NCI-H146 treated with DMSO at 0.1 percent for 48 hours (cell line): ENCODE results near the gene ARHGAP26.

ENCODE experiments used
- DNase-seq: peaks from one replicate; lab custom pipeline; 2025; ENCODE audit not compliant: unreplicated experiment; lab: John Stamatoyannopoulos, UW

The ARHGAP26 gene

GRCh38 chr5:143152445-143152844 lies 382.3 kb downstream of the ARHGAP26 start:
- DNase-seq, result no peak

- DNase-seq, result no peak
Measured at GRCh38 chr5:143153332-143154119, 383.3 kb downstream of the ARHGAP26 start.

GRCh38 chr5:143154510-143155370 lies 384.6 kb downstream of the ARHGAP26 start:
- DNase-seq, result no peak

GRCh38 chr5:143155455-143155854 lies 385.3 kb downstream of the ARHGAP26 start:
- no peak for DNase-seq

- DNase-seq, result no peak
Measured at GRCh38 chr5:143156086-143156485, 385.9 kb downstream of the ARHGAP26 start.

GRCh38 chr5:143156572-143156971 lies 386.4 kb downstream of the ARHGAP26 start:
- DNase-seq, result no peak

GRCh38 chr5:143159031-143159430 lies 388.9 kb downstream of the ARHGAP26 start:
- no peak for DNase-seq

- no peak for DNase-seq
Measured at GRCh38 chr5:143161885-143162540, 391.8 kb downstream of the ARHGAP26 start.

GRCh38 chr5:143162810-143163209 lies 392.6 kb downstream of the ARHGAP26 start:
- DNase-seq, result no peak

GRCh38 chr5:143164557-143164956 lies 394.4 kb downstream of the ARHGAP26 start:
- DNase-seq, result no peak

GRCh38 chr5:143165049-143165880 lies 395.1 kb downstream of the ARHGAP26 start:
- no peak for DNase-seq

GRCh38 chr5:143166090-143166489 lies 395.9 kb downstream of the ARHGAP26 start:
- no peak for DNase-seq

- DNase-seq, result no peak
Measured at GRCh38 chr5:143166661-143167420, 396.7 kb downstream of the ARHGAP26 start.

- no peak for DNase-seq
Measured at GRCh38 chr5:143168171-143168741, 398.1 kb downstream of the ARHGAP26 start.

- no peak for DNase-seq
Measured at GRCh38 chr5:143168921-143169810, 399.0 kb downstream of the ARHGAP26 start.

GRCh38 chr5:143170104-143170503 lies 399.9 kb downstream of the ARHGAP26 start:
- DNase-seq, result no peak

- no peak for DNase-seq
Measured at GRCh38 chr5:143170977-143171376, 400.8 kb downstream of the ARHGAP26 start.

GRCh38 chr5:143172739-143173138 lies 402.6 kb downstream of the ARHGAP26 start:
- DNase-seq, result no peak
